ENCODE results near the gene MIA3. TPM values are rescaled to one million over a fixed set of nuclear protein-coding genes. Genes with fewer than 3 reads are reported as not detected.

Gene MIA3
- total RNA-seq, 1 experiment from 2014 or later = 50.8 TPM

GRCh38 chr1:222670110-222670509 lies 52.2 kb downstream of the MIA3 start:
- ATAC-seq = no peak
- Histone ChIP-seq H3K9me3 (ENCODE audit: low read length) (no peaks in the 10 kb centered on the region), H3K9ac (ENCODE audit: low read length) (no peak overlapping the region), H3K27me3 (ENCODE audit: low read length) (no peaks in the 10 kb centered on the region), H3K27ac (ENCODE audit: low read length) (no peak overlapping the region), H3F3A (ENCODE audit: low read length, unreplicated experiment) (no peaks in the 10 kb centered on the region), H4K20me1 (ENCODE audit: low read length) (no peaks in the 10 kb centered on the region), H3K4me3 (ENCODE audit: low read length) (no peak overlapping the region), H3K9me2 (replicated peaks; ENCODE audit: low read length) (no peaks in the 10 kb centered on the region), H3K4me2 (ENCODE audit: low read length) (no peak overlapping the region), H3K4me1 (ENCODE audit: insufficient read depth, low read length) (no peaks in the 10 kb centered on the region), H2AFZ (ENCODE audit: low read length) (no peak overlapping the region), H3K36me3 (ENCODE audit: low read depth, low read length) (peaks cover 52% of the 10 kb centered on the region), H3K79me2 (ENCODE audit: low read length) (no peaks in the 10 kb centered on the region)
- TF ChIP-seq EZH2 (IDR thresholded peaks at IDR 0.05; ENCODE audit: low read length, unreplicated experiment) (no peak), CTCF (conservative IDR thresholded peaks at IDR 0.05; ENCODE audit: low read depth, low read length) (no peak), EZH2phosphoT487 (IDR thresholded peaks at IDR 0.05; ENCODE audit: borderline replicate concordance, low read length) (no peak)
- ChIA-PET CTCF (no interaction called here), POLR2A (ENCODE audit: unreplicated experiment) (interaction anchor here (0.7 kb wide), 1 partner anchor 41 kb away, joined by 7 read pairs; no protein-coding TSS in a partner anchor)
- DNase-seq = no peak
- BruUV-seq (replicated peaks) = no TSS peak
- intact Hi-C loops (cut with micrococcal nuclease) = no loop called here

DNA sequence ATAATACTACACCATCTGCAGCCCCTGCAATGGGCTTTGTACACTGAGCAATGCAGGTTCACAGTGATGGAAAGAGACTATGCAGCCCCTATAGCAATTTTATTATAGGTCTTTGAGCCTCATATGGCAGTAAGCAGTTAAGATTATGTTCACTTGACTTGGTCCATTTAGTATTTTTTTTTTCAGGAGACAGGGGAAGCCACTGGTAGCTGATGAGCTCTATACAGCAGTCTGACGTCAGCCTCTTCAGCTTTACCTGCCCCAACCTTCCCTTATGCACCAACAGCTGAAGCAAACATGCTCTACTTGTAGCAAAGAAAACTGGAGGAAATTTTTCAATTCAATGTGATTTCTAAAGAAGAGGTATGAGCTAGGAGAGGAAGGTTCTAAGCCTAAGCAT lies 62.2 kb downstream of the MIA3 start:
- H3K4me3 ChIP-seq (ENCODE audit: low read length) = no peak overlapping the region
- TF ChIP-seq EZH2 (IDR thresholded peaks at IDR 0.05; ENCODE audit: low read length, unreplicated experiment) = no peak
- no peak for TF ChIP-seq CTCF (conservative IDR thresholded peaks at IDR 0.05; ENCODE audit: low read depth, low read length)
- TF ChIP-seq EZH2phosphoT487 (IDR thresholded peaks at IDR 0.05; ENCODE audit: borderline replicate concordance, low read length) = no peak
- no peaks in the 10 kb centered on the region for H3K4me1 ChIP-seq (ENCODE audit: insufficient read depth, low read length)
- no peaks in the 10 kb centered on the region for H3K79me2 ChIP-seq (ENCODE audit: low read length)
- DNase-seq = no peak
- H3K27me3 ChIP-seq (ENCODE audit: low read length) = no peaks in the 10 kb centered on the region
- H3K9me2 ChIP-seq (replicated peaks; ENCODE audit: low read length) = no peaks in the 10 kb centered on the region
- H3K9me3 ChIP-seq (ENCODE audit: low read length) = no peaks in the 10 kb centered on the region
- no peak overlapping the region for H2AFZ ChIP-seq (ENCODE audit: low read length)
- ChIA-PET CTCF (no interaction called here), POLR2A (ENCODE audit: unreplicated experiment) (no interaction called here)
- no peaks in the 10 kb centered on the region for H3F3A ChIP-seq (ENCODE audit: low read length, unreplicated experiment)
- H4K20me1 ChIP-seq (ENCODE audit: low read length) = no peaks in the 10 kb centered on the region
- no peak overlapping the region for H3K9ac ChIP-seq (ENCODE audit: low read length)
- BruUV-seq (replicated peaks) = no TSS peak
- ATAC-seq = no peak
- no peak overlapping the region for H3K27ac ChIP-seq (ENCODE audit: low read length)
- no peak overlapping the region for H3K4me2 ChIP-seq (ENCODE audit: low read length)
- peaks cover 8% of the 10 kb centered on the region; the same call in 1 of the 2 replicates for H3K36me3 ChIP-seq (ENCODE audit: low read depth, low read length)
- intact Hi-C loops (cut with micrococcal nuclease) = no loop called here

DNA sequence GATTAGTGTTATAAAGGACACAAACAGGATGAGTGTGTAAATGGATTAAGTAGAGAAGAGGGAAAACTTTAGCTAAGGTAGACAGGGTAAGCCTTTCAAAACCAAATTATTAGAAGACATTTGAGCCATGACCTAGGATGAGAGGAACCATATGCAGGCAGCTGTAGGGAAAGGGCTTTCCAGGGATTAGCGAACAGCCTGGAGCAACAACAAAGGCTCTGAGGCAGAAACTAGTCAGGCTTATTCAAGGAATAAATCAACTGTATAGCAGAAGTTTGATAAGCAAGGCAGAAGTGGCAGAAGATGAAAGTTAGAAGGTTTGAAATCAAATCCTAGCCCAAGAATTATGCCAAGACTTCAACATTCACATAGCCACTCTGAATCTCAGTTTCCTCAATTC lies 73.1 kb downstream of the MIA3 start:
- Histone ChIP-seq H3K79me2 (ENCODE audit: low read length) (peaks cover 5% of the 10 kb centered on the region; the same call in 1 of the 2 replicates), H3K9me2 (replicated peaks; ENCODE audit: low read length) (no peaks in the 10 kb centered on the region), H3K9ac (ENCODE audit: low read length) (no peak overlapping the region), H3K4me3 (ENCODE audit: low read length) (no peak overlapping the region), H3K27me3 (ENCODE audit: low read length) (no peaks in the 10 kb centered on the region), H3K4me2 (ENCODE audit: low read length) (no peak overlapping the region), H3K36me3 (ENCODE audit: low read depth, low read length) (peaks cover 9% of the 10 kb centered on the region; the same call in 1 of the 2 replicates), H3F3A (ENCODE audit: low read length, unreplicated experiment) (no peaks in the 10 kb centered on the region), H3K4me1 (ENCODE audit: insufficient read depth, low read length) (no peaks in the 10 kb centered on the region), H3K27ac (ENCODE audit: low read length) (no peak overlapping the region), H2AFZ (ENCODE audit: low read length) (no peak overlapping the region), H3K9me3 (ENCODE audit: low read length) (no peaks in the 10 kb centered on the region), H4K20me1 (ENCODE audit: low read length) (no peaks in the 10 kb centered on the region)
- CTCF ChIA-PET = no interaction called here
- intact Hi-C loops (cut with micrococcal nuclease) = no loop called here
- ATAC-seq (no peak), DNase-seq (no peak)
- TSS peak; percentile 6 for BruUV-seq (replicated peaks)
- TF ChIP-seq EZH2 (IDR thresholded peaks at IDR 0.05; ENCODE audit: low read length, unreplicated experiment) (no peak), CTCF (conservative IDR thresholded peaks at IDR 0.05; ENCODE audit: low read depth, low read length) (no peak), EZH2phosphoT487 (IDR thresholded peaks at IDR 0.05; ENCODE audit: borderline replicate concordance, low read length) (no peak)
- POLR2A ChIA-PET (ENCODE audit: unreplicated experiment) = no interaction called here
